Measurements from ENCODE around the gene GDE1.

GDE1 gene

GRCh38 chr16:19527161-19527560 lies 5.3 kb upstream of the GDE1 start:
- no peaks in the 10 kb centered on the region for H3K27me3 ChIP-seq (ENCODE audit: insufficient read depth, poor library complexity, severe bottlenecking)
- no peak overlapping the region for H3K4me3 ChIP-seq (replicated peaks; ENCODE audit: insufficient read depth, low read length)
- H3K27ac ChIP-seq (replicated peaks) = no peak overlapping the region
- no peak for TF ChIP-seq REST (IDR thresholded peaks at IDR 0.05; ENCODE audit: insufficient replicate concordance, low read depth)
- no peak for TF ChIP-seq CTCF (IDR thresholded peaks at IDR 0.05; ENCODE audit: insufficient read depth, low read length)
- no peak for TF ChIP-seq GABPA (IDR thresholded peaks at IDR 0.05; ENCODE audit: low read depth)
- no peak for TF ChIP-seq SPI1 (IDR thresholded peaks at IDR 0.05; ENCODE audit: borderline replicate concordance, low read depth)
- TF ChIP-seq POLR2AphosphoS5 (IDR thresholded peaks at IDR 0.05; ENCODE audit: low read depth) = no peak
- no peak for DNase-seq (ENCODE audit: low read depth in 1 of 2, low spot score in 1 of 2)

- H3K27ac ChIP-seq (replicated peaks) = peak overlapping the region; percentile 89
- TF ChIP-seq REST (IDR thresholded peaks at IDR 0.05; ENCODE audit: insufficient replicate concordance, low read depth) = no peak
- TF ChIP-seq CTCF (IDR thresholded peaks at IDR 0.05; ENCODE audit: insufficient read depth, low read length) = no peak
- TF ChIP-seq SPI1 (IDR thresholded peaks at IDR 0.05; ENCODE audit: borderline replicate concordance, low read depth) = no peak
- TF ChIP-seq GABPA (IDR thresholded peaks at IDR 0.05; ENCODE audit: low read depth) = no peak
- no peak for TF ChIP-seq POLR2AphosphoS5 (IDR thresholded peaks at IDR 0.05; ENCODE audit: low read depth)
- H3K4me3 ChIP-seq (replicated peaks; ENCODE audit: insufficient read depth, low read length) = peak overlapping the region; percentile 99
These were observed 3.5 kb upstream of the GDE1 start for GRCh38 chr16:19525385-19525723.

GRCh38 chr16:19524616-19525384 lies 2.9 kb upstream of the GDE1 start:
- Histone ChIP-seq H3K4me3 (replicated peaks; ENCODE audit: insufficient read depth, low read length) (peak overlapping the region; percentile 99), H3K27ac (replicated peaks) (peak overlapping the region; percentile 89), H3K27me3 (ENCODE audit: insufficient read depth, poor library complexity, severe bottlenecking) (no peaks in the 10 kb centered on the region)
- TF ChIP-seq POLR2AphosphoS5 (IDR thresholded peaks at IDR 0.05; ENCODE audit: low read depth) (no peak), SPI1 (IDR thresholded peaks at IDR 0.05; ENCODE audit: borderline replicate concordance, low read depth) (peak; percentile 69)
- DNase-seq (ENCODE audit: low read depth in 1 of 2, low spot score in 1 of 2) = peak in 1 of 2 experiments; percentile 33

More at GRCh38 chr16:19525385-19525723, 3.5 kb upstream of the GDE1 start:
- DNase-seq (ENCODE audit: low read depth in 1 of 2, low spot score in 1 of 2) = no peak
- H3K27me3 ChIP-seq (ENCODE audit: insufficient read depth, poor library complexity, severe bottlenecking) = no peaks in the 10 kb centered on the region

- Histone ChIP-seq H3K4me3 (replicated peaks; ENCODE audit: insufficient read depth, low read length) (peak overlapping the region; percentile 99), H3K27me3 (ENCODE audit: insufficient read depth, poor library complexity, severe bottlenecking) (no peaks in the 10 kb centered on the region), H3K27ac (replicated peaks) (peak overlapping the region; percentile 89)
- TF ChIP-seq GABPA (IDR thresholded peaks at IDR 0.05; ENCODE audit: low read depth) (no peak), POLR2AphosphoS5 (IDR thresholded peaks at IDR 0.05; ENCODE audit: low read depth) (no peak), SPI1 (IDR thresholded peaks at IDR 0.05; ENCODE audit: borderline replicate concordance, low read depth) (no peak), CTCF (IDR thresholded peaks at IDR 0.05; ENCODE audit: insufficient read depth, low read length) (no peak), REST (IDR thresholded peaks at IDR 0.05; ENCODE audit: insufficient replicate concordance, low read depth) (no peak)
- no peak for DNase-seq (ENCODE audit: low read depth in 1 of 2, low spot score in 1 of 2)
These were observed 2.4 kb upstream of the GDE1 start for GRCh38 chr16:19524356-19524615.
